IMR-90 (cell line): ENCODE results near the gene RNF223. TPM values are rescaled to one million over a fixed set of nuclear protein-coding genes. Genes with fewer than 3 reads are reported as not detected.

Source experiments
- ATAC-seq: fragments of 200-7000 bp; cut with Tn5 transposase; 2 replicates; pipeline ENCODE4 v1.9.1; 2020; ENCODE audit warnings: low read depth, mild to moderate bottlenecking, moderate library complexity
- BruUV-seq: library from RNA; stranded (reverse); fragments of 400-500 nt; replicated peaks from 2 replicates; lab custom pipeline; 2021; lab: Mats Ljungman, UMichigan
- CTCF ChIA-PET: fragments of 300-600 bp; formaldehyde crosslinking; extraction: SDS; loops from one replicate; lab custom pipeline; 2021; ENCODE audit warnings: antibody characterized with exemption; lab: Yijun Ruan, JAX
- POLR2A ChIA-PET: fragments of 300-600 bp; sonication (Branson Sonifier 250); formaldehyde crosslinking; loops from one replicate; lab custom pipeline; 2022; ENCODE audit warnings: antibody characterized with exemption; ENCODE audit not compliant: unreplicated experiment; lab: Charles Lee
- DNase-seq: peaks from one replicate; pipeline ENCODE4 v3.0.0; 2013
- H2AFZ ChIP-seq: replicated peaks from 2 replicates; pipeline ENCODE3; 2013; ENCODE audit warnings: low read length, mild to moderate bottlenecking; ENCODE audit not compliant: poor library complexity
- H2AK5ac ChIP-seq: 2 replicates; pipeline ENCODE4 v1.6.1; 2013; ENCODE audit warnings: low read depth, low read length, inconsistent platforms
- H2AK9ac ChIP-seq: replicated peaks from 2 replicates; pipeline ENCODE3; 2013; ENCODE audit warnings: mild to moderate bottlenecking, low read depth, low read length, moderate library complexity; ENCODE audit not compliant: poor library complexity
- H2BK120ac ChIP-seq: 2 replicates; pipeline ENCODE4 v1.6.1; 2013; ENCODE audit warnings: low read depth, low read length, inconsistent platforms
- H2BK15ac ChIP-seq: 3 replicates; pipeline ENCODE4 v1.6.1; 2013; ENCODE audit warnings: low read depth, low read length, inconsistent platforms
- H2BK20ac ChIP-seq: 2 replicates; pipeline ENCODE4 v1.6.1; 2013; ENCODE audit warnings: low read depth, mild to moderate bottlenecking, inconsistent platforms, low read length, moderate library complexity
- H2BK5ac ChIP-seq: 2 replicates; pipeline ENCODE4 v1.6.1; 2013; ENCODE audit warnings: mild to moderate bottlenecking, low read depth, low read length, inconsistent platforms; ENCODE audit not compliant: poor library complexity, severe bottlenecking
- H3K14ac ChIP-seq: replicated peaks from 2 replicates; pipeline ENCODE4 v1.6.1; 2013; ENCODE audit warnings: low read depth, low read length, inconsistent platforms
- H3K18ac ChIP-seq: 2 replicates; pipeline ENCODE4 v1.6.1; 2013; ENCODE audit warnings: low read depth, low read length, control low read depth
- H3K23ac ChIP-seq: 2 replicates; pipeline ENCODE4 v1.6.1; 2013; ENCODE audit warnings: low read depth, low read length, inconsistent platforms
- H3K27ac ChIP-seq: 2 replicates; pipeline ENCODE4 v1.5.1; 2013; ENCODE audit warnings: mild to moderate bottlenecking, control low read depth, low read length; ENCODE audit not compliant: insufficient read depth
- H3K27me3 ChIP-seq: 2 replicates; pipeline ENCODE4 v1.6.1; 2013; ENCODE audit warnings: low read length; ENCODE audit not compliant: control insufficient read depth, insufficient read depth
- H3K36me3 ChIP-seq: 2 replicates; pipeline ENCODE4 v1.6.1; 2013; ENCODE audit warnings: low read length, mixed read lengths; ENCODE audit not compliant: control insufficient read depth, insufficient read depth
- H3K4ac ChIP-seq: 2 replicates; pipeline ENCODE4 v1.6.1; 2013; ENCODE audit warnings: low read depth, low read length, inconsistent platforms
- H3K4me1 ChIP-seq: 2 replicates; pipeline ENCODE4 v1.6.1; 2013; ENCODE audit warnings: low read length, mixed read lengths; ENCODE audit not compliant: control insufficient read depth, insufficient read depth
- H3K4me2 ChIP-seq: 2 replicates; pipeline ENCODE4 v1.6.1; 2013; ENCODE audit warnings: low read depth, mild to moderate bottlenecking, control low read depth, low read length, moderate library complexity
- H3K4me3 ChIP-seq: 2 replicates; pipeline ENCODE4 v1.5.1; 2013; ENCODE audit warnings: low read depth, mild to moderate bottlenecking, control low read depth, low read length, moderate library complexity; ENCODE audit not compliant: insufficient read depth
- H3K56ac ChIP-seq: 2 replicates; pipeline ENCODE4 v1.6.1; 2013; ENCODE audit warnings: low read length, inconsistent platforms; ENCODE audit not compliant: insufficient read depth; ENCODE audit errors: extremely low read depth
- H3K79me1 ChIP-seq, 2 experiments: 2 replicates each; pipeline ENCODE4 v1.6.1; 2013; ENCODE audit warnings: low read length in 2 of 2, inconsistent platforms in 1 of 2, low read depth in 1 of 2
- H3K9ac ChIP-seq: 2 replicates; pipeline ENCODE4 v1.6.1; 2013; ENCODE audit warnings: low read depth, low read length, control low read depth
- H3K9me1 ChIP-seq: 2 replicates; pipeline ENCODE4 v1.6.1; 2013; ENCODE audit warnings: low read length, inconsistent platforms; ENCODE audit not compliant: insufficient read depth
- H3K9me3 ChIP-seq: 2 replicates; pipeline ENCODE4 v1.6.1; 2013; ENCODE audit warnings: low read length; ENCODE audit not compliant: control insufficient read depth, insufficient read depth
- H4K20me1 ChIP-seq: 2 replicates; pipeline ENCODE4 v1.6.1; 2013; ENCODE audit warnings: low read length, inconsistent platforms; ENCODE audit not compliant: insufficient read depth
- H4K5ac ChIP-seq: 2 replicates; pipeline ENCODE4 v1.6.1; 2013; ENCODE audit warnings: mild to moderate bottlenecking, low read depth, low read length, control low read depth
- H4K8ac ChIP-seq, 2 experiments: 2 replicates each; pipeline ENCODE4 v1.6.1; 2013; ENCODE audit warnings: low read depth in 2 of 2, low read length in 2 of 2, control low read depth in 1 of 2, inconsistent platforms in 1 of 2
- H4K91ac ChIP-seq: 2 replicates; pipeline ENCODE4 v1.6.1; 2013; ENCODE audit warnings: low read depth, low read length, inconsistent platforms; ENCODE audit not compliant: insufficient read depth
- CHD1 ChIP-seq: IDR thresholded peaks from 2 replicates; pipeline ENCODE4 v1.6.1; 2012; ENCODE audit warnings: low read depth, low read length, improper control_type of control experiment
- CTCF ChIP-seq: conservative IDR thresholded peaks from 2 replicates; pipeline ENCODE4 v1.5.1; 2012; ENCODE audit warnings: mild to moderate bottlenecking, low read depth, low read length, improper control_type of control experiment
- MAFK ChIP-seq: IDR thresholded peaks from 2 replicates; pipeline ENCODE4 v1.6.1; 2012; ENCODE audit warnings: low read depth, low read length, improper control_type of control experiment
- MAZ ChIP-seq: IDR thresholded peaks from 2 replicates; pipeline ENCODE4 v1.6.1; 2012; ENCODE audit warnings: low read depth, mild to moderate bottlenecking, low read length, improper control_type of control experiment, moderate library complexity, borderline replicate concordance
- NFE2L2 ChIP-seq: fragments of 150-350 bp; IDR thresholded peaks from 2 replicates; pipeline ENCODE4 v1.6.1; 2016; ENCODE audit warnings: low read depth, mild to moderate bottlenecking, low read length
- POLR2A ChIP-seq: IDR thresholded peaks from 2 replicates; pipeline ENCODE4 v1.6.1; 2012; ENCODE audit warnings: mild to moderate bottlenecking, low read depth, low read length
- RAD21 ChIP-seq: IDR thresholded peaks from 2 replicates; pipeline ENCODE4 v1.6.1; 2012; ENCODE audit warnings: low read length, improper control_type of control experiment
- SMC3 ChIP-seq: fragments of 150-350 bp; IDR thresholded peaks from 2 replicates; pipeline ENCODE4 v1.6.1; 2016; ENCODE audit warnings: low read depth, mild to moderate bottlenecking, antibody characterized with exemption, low read length, moderate library complexity
- WGBS, 2 experiments: methylation state at CpG; one replicate each; pipeline versions ENCODE4 v1.1.5 to v1.1.7; 2013; ENCODE audit warnings: missing lambda C conversion rate in 2 of 2; ENCODE audit not compliant: insufficient read length in 1 of 2; ENCODE audit errors: extremely low coverage in 2 of 2; 5-methylcytosine and 5-hydroxymethylcytosine counted together
- dilution Hi-C: fragments of 300-500 bp; cut with HindIII; formaldehyde crosslinking; loops from one replicate; pipeline ENCODE4 v1.14.3; 2018; ENCODE audit warnings: low sequenced_read_pairs; ENCODE audit not compliant: unreplicated experiment
- in situ Hi-C: fragments of 300-500 bp; cut with MboI; formaldehyde crosslinking; loops from 3 replicates; pipeline ENCODE4 v1.14.3; 2019; ENCODE audit warnings: low sequenced_read_pairs, inconsistent platforms, mixed read lengths
- intact Hi-C: fragments of 100-400 bp; cut with micrococcal nuclease; formaldehyde crosslinking; loops from 2 replicates; pipeline ENCODE4 v1.10.0; 2022
- polyA plus RNA-seq, 3 experiments: library from polyadenylated mRNA; depleted of rRNA; stranded (reverse); fragments of >200 nt; gene quantifications; 2 replicates each; pipeline ENCODE4 v1.2.3, GENCODE V29; 2012; ENCODE audit warnings: low replicate concordance in 1 of 3
- total RNA-seq: library from RNA; depleted of rRNA; stranded (reverse); fragments of >200 nt; gene quantifications from 2 replicates; pipeline ENCODE4 v1.2.3, GENCODE V29; 2012

Gene RNF223
- total and polyA plus RNA-seq, 2 of the 4 experiments (the other 2 are of a cell fraction): not detected

GRCh38 chr1:1122078-1122811 is 48.1 kb upstream of the RNF223 start (continued):
- TF ChIP-seq CHD1 (no peak), SMC3 (peak; percentile 90), NFE2L2 (no peak)

GRCh38 chr1:1121611-1122077 is 47.5 kb upstream of the RNF223 start:
- TF ChIP-seq MAFK (no peak), CHD1 (no peak), MAZ (no peak), POLR2A (no peak), RAD21 (no peak), CTCF (no peak)
- dilution Hi-C loops (no loop called here), intact Hi-C loops (loop anchor here (1.0 to 5.0 kb wide), 3 partner anchors 109 to 186 kb away; partner anchors contain the start of genes ACAP3 and PUSL1), in situ Hi-C loops (no loop called here)
- ChIA-PET CTCF (interaction anchor here (1.7 to 2.0 kb wide), 3 partner anchors 110 to 170 kb away, joined by 4 to 11 read pairs (median 6); partner anchors contain the start of genes B3GALT6 and SDF4), POLR2A (interaction anchor here (0.5 kb wide), 1 partner anchor 158 kb away, joined by 4 read pairs; no protein-coding TSS in a partner anchor)
- Histone ChIP-seq H3K4me1 (0 out of 2 replicates have a peak, but pooled peaks cover 1% of the 10 kb centered on the region), H4K91ac (no peak overlapping the region), H3K9ac (no peak overlapping the region), H3K27ac (no peak overlapping the region), H2BK15ac (no peak overlapping the region), H3K14ac (no peak overlapping the region), H2AK5ac (no peak overlapping the region), H3K4me3 (no peak overlapping the region), H3K9me3 (0 out of 2 replicates have a peak, but pooled peaks cover 3% of the 10 kb centered on the region), H3K56ac (no peak overlapping the region), H3K4me2 (no peak overlapping the region), H3K79me1 (no peaks in the 10 kb centered on the region), H2AFZ (peak overlapping the region; percentile 91), H3K36me3 (no peaks in the 10 kb centered on the region), H4K8ac (no peak overlapping the region; a peak in 1 of 4 replicates), H3K4ac (0 out of 2 replicates have a peak overlapping the region, but pooled peaks have one; percentile 35), H3K9me1 (peaks cover 9% of the 10 kb centered on the region), H3K23ac (no peak overlapping the region), H4K5ac (no peak overlapping the region), H2BK5ac (no peak overlapping the region), H4K20me1 (no peaks in the 10 kb centered on the region), H2AK9ac (peak overlapping the region; percentile 69), H2BK120ac (no peak overlapping the region), H3K18ac (no peak overlapping the region), H3K27me3 (no peaks in the 10 kb centered on the region; the same call in 1 of the 2 replicates), H2BK20ac (no peak overlapping the region)
- DNase-seq (no peak), ATAC-seq (peak; percentile 52)
- no TSS peak for BruUV-seq
- 76% methylated on average over 2 of the region's 15 CpGs; no CpG with 5 or more reads in 1 of the 2 experiments for WGBS, 2 experiments
